OCI-LY7 (cell line): ENCODE results near the gene CRACDL.

Source experiments
- EZH2phosphoT487 ChIP-seq: fragments of 200-600 bp; sonication (generic); IDR thresholded peaks from 2 replicates; pipeline ENCODE4 v1.6.1; 2018; ENCODE audit warnings: low read depth, borderline replicate concordance, mild to moderate bottlenecking, mixed run types, antibody characterized with exemption, low read length, moderate library complexity, mixed read lengths
- TF ChIP-seq, protein P1 (sequence below): fragments of 200-600 bp; sonication (generic); conservative IDR thresholded peaks from 2 replicates; pipeline ENCODE4 v1.5.1; 2014; ENCODE audit warnings: mild to moderate bottlenecking, antibody characterized with exemption, low read length, moderate library complexity, mixed read lengths

DNA sequence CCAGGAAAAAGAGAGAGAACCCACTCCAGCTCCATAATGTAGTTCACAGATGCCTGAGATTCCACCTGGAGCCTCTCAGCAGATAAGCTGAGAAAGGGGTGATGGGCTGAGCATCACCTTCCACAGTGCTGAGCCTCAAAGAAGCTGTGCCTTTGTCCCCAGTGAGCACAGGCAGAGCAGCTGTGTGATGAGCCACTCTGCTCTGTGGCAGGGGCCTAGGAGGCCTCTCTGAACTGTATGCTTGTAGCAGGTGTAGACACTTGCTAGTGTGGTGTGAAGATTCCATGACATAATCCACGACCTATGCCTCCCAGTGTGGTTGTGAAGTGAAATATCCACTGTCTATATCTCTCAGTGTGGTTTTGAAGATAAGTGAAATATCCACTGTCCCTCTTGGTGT is 134.7 kb downstream of the CRACDL start:
- TF ChIP-seq, protein P1, sequence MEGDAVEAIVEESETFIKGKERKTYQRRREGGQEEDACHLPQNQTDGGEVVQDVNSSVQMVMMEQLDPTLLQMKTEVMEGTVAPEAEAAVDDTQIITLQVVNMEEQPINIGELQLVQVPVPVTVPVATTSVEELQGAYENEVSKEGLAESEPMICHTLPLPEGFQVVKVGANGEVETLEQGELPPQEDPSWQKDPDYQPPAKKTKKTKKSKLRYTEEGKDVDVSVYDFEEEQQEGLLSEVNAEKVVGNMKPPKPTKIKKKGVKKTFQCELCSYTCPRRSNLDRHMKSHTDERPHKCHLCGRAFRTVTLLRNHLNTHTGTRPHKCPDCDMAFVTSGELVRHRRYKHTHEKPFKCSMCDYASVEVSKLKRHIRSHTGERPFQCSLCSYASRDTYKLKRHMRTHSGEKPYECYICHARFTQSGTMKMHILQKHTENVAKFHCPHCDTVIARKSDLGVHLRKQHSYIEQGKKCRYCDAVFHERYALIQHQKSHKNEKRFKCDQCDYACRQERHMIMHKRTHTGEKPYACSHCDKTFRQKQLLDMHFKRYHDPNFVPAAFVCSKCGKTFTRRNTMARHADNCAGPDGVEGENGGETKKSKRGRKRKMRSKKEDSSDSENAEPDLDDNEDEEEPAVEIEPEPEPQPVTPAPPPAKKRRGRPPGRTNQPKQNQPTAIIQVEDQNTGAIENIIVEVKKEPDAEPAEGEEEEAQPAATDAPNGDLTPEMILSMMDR: no peak
- no peak for TF ChIP-seq EZH2phosphoT487
